Neural progenitor cell (in vitro differentiated cells): ENCODE data around the gene CHKA.

Experiments used
- CTCF ChIP-seq: fragments of 200-600 bp; sonication (generic); IDR thresholded peaks from 2 replicates; pipeline ENCODE4 v1.5.1; 2017; ENCODE audit warnings: antibody characterized with exemption, mild to moderate bottlenecking
- EZH2 ChIP-seq: fragments of 200-600 bp; sonication (generic); IDR thresholded peaks from 2 replicates; pipeline ENCODE4 v1.6.1; 2017; ENCODE audit warnings: antibody characterized with exemption, mild to moderate bottlenecking, moderate library complexity
- EZH2phosphoT487 ChIP-seq: fragments of 200-600 bp; sonication (generic); IDR thresholded peaks from 2 replicates; pipeline ENCODE4 v1.6.1; 2017; ENCODE audit warnings: antibody characterized with exemption

GRCh38 chr11:68016904-68017817 is 104.0 kb downstream of the CHKA start:
- TF ChIP-seq CTCF (no peak), EZH2 (no peak), EZH2phosphoT487 (no peak)
